Right atrium auricular region (tissue), 2 donors: ENCODE measurements around the gene FZD7. TPM values are rescaled to one million over a fixed set of nuclear protein-coding genes. Genes with fewer than 3 reads are reported as not detected.
A peak's percentile ranks its signal among the peaks of the same experiment; 100 is the strongest.

Experiments used
- DNase-seq: peaks from one replicate; pipeline ENCODE4 v3.0.0-alpha.2; 2019; ENCODE audit warnings: low spot score
- H3K27ac ChIP-seq, 2 donors: fragments of 200-600 bp; sonication (generic); 1 replicate in 1 of 2; 2 replicates in 1 of 2; pipeline ENCODE4 v1.5.1; 2016 to 2019
- H3K27me3 ChIP-seq, 2 donors: fragments of 200-600 bp; sonication (generic); one replicate each; pipeline versions ENCODE4 v1.5.1 to v1.6.0; 2017 to 2019
- H3K36me3 ChIP-seq: fragments of 200-600 bp; sonication (generic); one replicate; pipeline ENCODE4 v1.5.1; 2016
- H3K4me1 ChIP-seq, 2 donors: fragments of 200-600 bp; sonication (generic); one replicate each; pipeline versions ENCODE4 v1.5.1 to v1.6.0; 2017 to 2019
- H3K4me3 ChIP-seq, 2 donors: fragments of 200-600 bp; sonication (generic); 1 replicate in 1 of 2; 2 replicates in 1 of 2; pipeline ENCODE4 v1.5.1; 2017 to 2019; ENCODE audit warnings: mild to moderate bottlenecking in 1 of 2, moderate library complexity in 1 of 2
- H3K9me3 ChIP-seq, 2 donors: fragments of 200-600 bp; sonication (generic); one replicate each; pipeline ENCODE4 v1.5.1; 2019
- CTCF ChIP-seq, 2 donors: fragments of 200-600 bp; sonication (generic); IDR thresholded peaks; one replicate each; pipeline ENCODE4 v1.5.1; 2019; ENCODE audit warnings: antibody characterized with exemption in 2 of 2
- total RNA-seq, 2 donors: library from RNA; depleted of rRNA; stranded (reverse); fragments of >200 nt; gene quantifications; one replicate each; pipeline ENCODE4 v1.1.0, GENCODE V29; 2016

FZD7 gene
- total RNA-seq, 2 donors from 2014 or later = 14.1 to 24.5 TPM

- DNase-seq = no peak
- TF ChIP-seq CTCF (IDR thresholded peaks at IDR 0.05) = no peak
- Histone ChIP-seq H3K4me1 (peaks cover 0 to 20% of the 10 kb centered on the region in 2 donors), H3K27ac (no peak overlapping the region), H3K27me3 (no peaks in the 10 kb centered on the region), H3K9me3 (no peaks in the 10 kb centered on the region), H3K4me3 (peak overlapping the region in 1 of 2 donors; percentile 8), H3K36me3 (no peaks in the 10 kb centered on the region)
These were observed 18.0 kb downstream of the FZD7 start for GRCh38 chr2:202051499-202052161.

GRCh38 chr2:202052235-202052634 is 18.6 kb downstream of the FZD7 start:
- no peaks in the 10 kb centered on the region for H3K27me3 ChIP-seq
- H3K4me1 ChIP-seq = peaks cover 0 to 20% of the 10 kb centered on the region in 2 donors
- H3K4me3 ChIP-seq = no peak overlapping the region
- TF ChIP-seq CTCF (IDR thresholded peaks at IDR 0.05) = no peak
- no peak for DNase-seq
- no peaks in the 10 kb centered on the region for H3K9me3 ChIP-seq
- H3K27ac ChIP-seq = no peak overlapping the region
- H3K36me3 ChIP-seq = no peaks in the 10 kb centered on the region

GRCh38 chr2:202054679-202055078 is 21.0 kb downstream of the FZD7 start:
- Histone ChIP-seq H3K4me1 (peaks cover 0 to 17% of the 10 kb centered on the region in 2 donors), H3K27ac (no peak overlapping the region), H3K27me3 (no peaks in the 10 kb centered on the region), H3K4me3 (no peak overlapping the region), H3K9me3 (no peaks in the 10 kb centered on the region), H3K36me3 (no peaks in the 10 kb centered on the region)
- DNase-seq = no peak
- no peak for TF ChIP-seq CTCF (IDR thresholded peaks at IDR 0.05)

GRCh38 chr2:202056611-202057010 is 23.0 kb downstream of the FZD7 start:
- Histone ChIP-seq H3K27me3 (no peaks in the 10 kb centered on the region), H3K36me3 (no peaks in the 10 kb centered on the region), H3K27ac (no peak overlapping the region), H3K4me3 (no peak overlapping the region), H3K9me3 (no peaks in the 10 kb centered on the region), H3K4me1 (peaks cover 0 to 8% of the 10 kb centered on the region in 2 donors)
- DNase-seq = no peak
- peak in 1 of 2 donors; percentile 51 for TF ChIP-seq CTCF (IDR thresholded peaks at IDR 0.05)

- Histone ChIP-seq H3K27ac (no peak overlapping the region), H3K9me3 (no peaks in the 10 kb centered on the region), H3K27me3 (no peaks in the 10 kb centered on the region), H3K36me3 (no peaks in the 10 kb centered on the region), H3K4me3 (no peak overlapping the region), H3K4me1 (peaks cover 0 to 12% of the 10 kb centered on the region in 2 donors)
- DNase-seq = no peak
- TF ChIP-seq CTCF (IDR thresholded peaks at IDR 0.05) = peak in 1 of 2 donors; percentile 33
These were observed 26.6 kb downstream of the FZD7 start for GRCh38 chr2:202060218-202060617.

GRCh38 chr2:202061695-202062094 is 28.0 kb downstream of the FZD7 start:
- H3K4me1 ChIP-seq = peaks cover 0 to 12% of the 10 kb centered on the region in 2 donors
- no peaks in the 10 kb centered on the region for H3K9me3 ChIP-seq
- no peak overlapping the region for H3K27ac ChIP-seq
- no peaks in the 10 kb centered on the region for H3K27me3 ChIP-seq
- no peak for DNase-seq
- H3K36me3 ChIP-seq = no peaks in the 10 kb centered on the region
- TF ChIP-seq CTCF (IDR thresholded peaks at IDR 0.05) = no peak
- no peak overlapping the region for H3K4me3 ChIP-seq
